GM21529 (cell line): ENCODE results near the gene AIRE.
"Not testable (repeated sequence)": the region's sequence is repeated elsewhere in the genome, so short reads cannot be mapped to it uniquely, and the experiment has no call there.

ENCODE experiments used
- ATAC-seq: cut with Tn5 transposase; IDR thresholded peaks from one replicate; pipeline ENCODE4 v1.9.1; 2021; ENCODE audit not compliant: unreplicated experiment

AIRE gene

DNA sequence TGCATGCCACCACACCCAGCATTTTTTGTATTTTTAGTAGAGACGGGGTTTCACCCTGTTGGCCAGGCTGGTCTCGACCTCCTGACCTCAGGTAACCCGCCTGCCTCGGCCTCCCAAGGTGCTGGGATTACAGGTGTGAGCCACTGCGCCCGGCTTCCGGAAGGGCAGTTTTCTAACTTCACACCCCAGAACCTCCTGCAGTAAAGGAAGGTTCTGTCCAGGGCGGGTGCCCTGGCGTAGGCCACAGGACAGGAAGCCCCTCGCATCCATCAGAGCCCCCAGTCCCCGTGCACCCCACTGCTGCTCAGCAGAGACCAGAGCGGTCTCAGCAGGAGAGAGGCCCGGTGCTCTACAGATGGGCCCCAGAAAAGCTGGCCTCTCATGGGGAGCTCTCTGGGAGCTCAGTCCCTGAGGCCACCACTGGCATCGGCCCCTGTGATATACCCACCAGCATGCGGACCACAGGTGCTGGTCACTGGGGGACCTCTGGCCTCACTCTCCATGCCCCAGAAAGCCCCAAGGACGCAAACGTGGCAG lies 19.9 kb upstream of the AIRE start:
- no peak for ATAC-seq

DNA sequence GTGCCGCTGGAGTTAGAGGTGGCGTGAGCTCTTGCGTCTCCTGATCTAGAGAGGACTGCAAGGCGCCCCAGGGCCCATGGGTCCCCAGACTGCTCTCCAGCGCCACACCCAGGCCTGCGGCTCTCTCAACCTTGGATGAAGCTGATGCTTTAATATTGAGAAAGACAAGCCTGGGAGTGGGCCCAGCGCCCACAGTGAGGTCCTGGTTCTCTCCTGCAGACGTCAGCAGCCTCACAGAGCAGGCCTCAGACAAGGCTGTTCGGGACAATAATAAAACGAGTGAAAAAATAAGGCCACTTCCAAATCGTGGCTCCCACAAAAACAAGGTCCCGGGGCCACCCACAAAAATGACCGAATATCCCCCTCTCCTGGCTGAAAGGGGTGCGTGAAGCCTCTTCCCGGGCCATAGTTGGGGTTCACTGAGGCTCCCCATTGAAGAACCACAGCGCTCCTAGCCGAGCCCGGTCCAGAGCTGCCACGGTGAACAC lies 18.0 kb upstream of the AIRE start:
- ATAC-seq = no peak

DNA sequence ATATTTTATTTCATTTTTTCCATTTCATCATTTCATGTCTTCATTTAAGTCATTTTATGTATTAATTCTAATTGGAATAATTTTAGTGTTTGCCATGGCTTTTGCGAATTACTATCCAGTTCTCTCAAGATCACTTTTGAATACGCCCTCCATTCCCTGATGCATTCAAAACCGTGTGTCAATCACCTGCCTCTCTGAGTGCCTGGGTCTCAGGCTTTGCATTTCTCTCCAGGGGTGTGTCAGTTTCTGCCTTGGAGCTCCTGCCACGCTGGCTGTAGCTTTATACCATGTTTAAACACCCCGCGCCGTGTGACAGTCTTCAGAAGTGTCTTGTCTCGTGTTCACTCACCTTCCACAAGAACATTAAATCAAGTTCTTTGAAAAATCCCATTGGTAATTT lies 16.6 kb upstream of the AIRE start:
- no peak for ATAC-seq

DNA sequence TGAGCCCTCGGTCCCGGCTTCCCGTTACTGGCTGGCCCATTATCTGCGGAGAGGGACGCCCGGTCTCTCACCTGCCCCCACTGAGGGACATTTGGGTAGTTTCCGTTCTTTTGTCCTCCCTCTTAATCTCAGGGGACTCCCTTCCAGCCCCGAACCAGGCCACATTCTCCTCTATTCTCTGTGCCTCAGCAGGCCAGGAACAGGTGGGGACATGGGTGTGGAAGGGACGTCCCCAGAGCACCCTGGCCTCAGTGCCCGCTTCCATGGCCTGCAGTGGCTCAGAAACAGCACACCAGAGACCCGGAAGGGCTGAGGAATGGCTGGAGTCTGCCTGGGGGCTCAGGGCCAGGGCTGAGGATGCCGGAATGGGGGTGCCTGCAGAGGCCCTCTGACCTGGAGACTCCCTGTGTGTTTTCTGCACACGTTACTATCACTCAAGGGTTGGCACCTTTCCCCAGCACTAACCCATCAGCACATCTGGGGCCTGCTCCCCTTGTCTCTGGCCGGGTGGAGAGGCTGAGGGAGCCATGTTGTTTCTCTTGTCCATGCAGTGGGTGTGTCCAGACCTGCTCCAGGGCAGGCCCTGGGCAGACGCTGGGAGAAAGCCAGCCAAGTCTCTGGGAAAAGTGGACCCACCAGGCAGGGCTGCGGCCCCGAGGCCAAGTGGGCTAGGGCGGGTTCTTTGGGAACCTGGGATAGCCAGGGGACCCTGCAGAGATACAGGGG lies 14.0 kb upstream of the AIRE start:
- no peak for ATAC-seq

DNA sequence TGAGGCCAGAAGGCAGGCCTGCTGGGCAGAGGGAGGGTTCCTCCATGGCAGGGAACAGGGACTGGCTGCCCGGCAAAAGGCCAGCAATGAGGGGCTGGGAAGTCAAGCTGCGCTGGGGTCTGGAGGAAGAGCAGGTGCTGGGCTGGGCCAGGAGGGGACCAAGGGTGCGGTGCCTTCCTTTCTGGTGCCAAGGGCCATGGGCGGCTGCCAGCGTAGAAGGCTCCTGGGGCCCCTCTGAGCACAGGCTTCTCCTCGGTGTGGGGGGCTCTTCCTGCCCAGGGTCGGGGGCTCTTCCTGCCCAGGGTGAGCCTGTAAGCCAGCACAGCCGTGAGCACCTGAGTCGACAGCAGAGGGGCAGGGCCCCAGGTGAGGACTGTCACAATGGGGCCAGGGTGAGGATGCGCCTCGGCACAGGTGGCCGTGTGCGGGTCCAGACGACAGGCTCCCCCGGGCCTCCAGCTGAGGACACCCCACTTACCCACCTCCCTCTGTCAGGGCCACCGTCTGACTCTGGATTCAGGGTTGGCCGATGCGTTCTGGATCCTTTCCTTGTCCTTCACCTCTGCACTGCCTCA lies 13.3 kb upstream of the AIRE start:
- ATAC-seq = no peak

DNA sequence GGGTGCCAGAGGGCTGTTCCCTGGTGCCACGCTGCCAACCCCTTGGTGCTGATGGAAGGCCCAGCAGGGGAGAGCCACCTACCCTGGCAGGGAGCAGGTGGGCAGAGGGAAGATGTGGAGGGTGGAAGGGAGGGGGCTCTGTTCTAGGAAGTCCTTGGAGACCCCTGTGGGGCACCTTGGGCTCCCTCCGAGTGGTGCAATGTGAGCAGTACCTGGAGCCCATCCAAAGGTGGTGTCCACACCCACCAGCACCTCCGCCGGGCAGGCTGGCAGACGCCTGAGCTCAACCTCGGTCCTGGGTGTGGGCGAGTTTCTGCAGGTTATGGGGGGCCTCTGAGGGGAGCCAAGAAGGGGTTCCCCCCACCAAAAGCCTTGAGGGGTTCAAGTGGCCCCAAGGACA lies 12.6 kb upstream of the AIRE start:
- no peak for ATAC-seq

DNA sequence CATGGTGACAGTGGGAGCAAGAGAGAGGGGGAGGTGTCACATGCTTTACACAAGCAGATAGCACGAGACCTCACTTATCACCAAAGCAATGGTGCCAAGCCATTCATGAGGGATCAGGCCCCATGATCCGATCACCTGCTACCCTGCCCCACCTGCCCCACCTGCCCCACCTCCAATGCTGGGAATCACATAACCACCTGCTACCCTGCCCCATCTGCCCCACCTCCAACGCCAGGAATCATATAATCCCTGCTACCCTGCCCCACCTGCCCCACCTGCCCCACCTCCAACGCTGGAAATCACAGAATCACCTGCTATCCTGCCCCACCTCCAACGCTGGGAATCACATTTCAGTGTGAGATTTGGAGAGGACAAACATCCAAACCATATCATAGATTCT lies 10.6 kb upstream of the AIRE start:
- ATAC-seq = no peak

DNA sequence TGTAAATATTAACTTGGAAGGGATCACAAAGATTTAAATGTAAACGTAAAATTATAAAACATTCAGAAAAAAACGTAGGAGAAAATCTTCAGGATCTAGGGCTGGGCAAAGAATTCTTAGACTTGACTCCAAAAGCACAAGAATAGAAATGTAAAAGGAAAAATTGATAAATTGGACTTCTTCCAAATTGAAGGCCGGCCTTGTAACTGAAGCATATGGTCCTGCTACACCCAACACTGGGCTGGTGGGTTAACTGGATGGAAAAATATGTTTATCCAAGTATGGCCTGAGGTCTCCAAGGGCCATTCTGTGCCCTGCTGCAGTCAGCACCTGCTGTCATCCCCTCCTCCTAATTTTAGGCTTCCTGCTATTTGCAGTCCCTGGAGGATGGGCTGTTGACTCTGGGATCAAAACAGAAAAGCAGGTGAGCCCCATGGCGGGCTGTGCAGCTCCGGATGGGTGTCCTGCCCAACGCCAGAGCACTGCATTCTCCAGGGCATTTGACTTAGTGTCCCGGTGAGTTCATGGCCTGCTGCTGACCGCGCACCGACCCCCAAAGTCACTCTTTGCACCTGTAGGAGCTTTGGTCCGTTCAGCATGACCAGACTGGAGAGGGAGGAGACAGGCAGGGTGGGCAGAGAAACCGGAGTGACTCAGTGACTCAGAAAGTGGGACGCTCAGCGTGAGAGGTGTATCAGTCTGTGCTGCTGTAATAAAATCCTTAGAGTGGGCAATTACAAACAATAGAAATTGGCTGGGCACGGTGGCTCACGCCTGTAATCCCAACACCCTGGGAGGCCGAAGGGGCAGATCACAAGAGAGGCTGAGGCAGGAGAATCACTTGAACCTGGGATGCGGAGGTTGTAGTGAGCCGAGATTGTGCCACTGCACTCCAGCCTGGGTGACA lies 6.1 kb upstream of the AIRE start:
- ATAC-seq = no peak

DNA sequence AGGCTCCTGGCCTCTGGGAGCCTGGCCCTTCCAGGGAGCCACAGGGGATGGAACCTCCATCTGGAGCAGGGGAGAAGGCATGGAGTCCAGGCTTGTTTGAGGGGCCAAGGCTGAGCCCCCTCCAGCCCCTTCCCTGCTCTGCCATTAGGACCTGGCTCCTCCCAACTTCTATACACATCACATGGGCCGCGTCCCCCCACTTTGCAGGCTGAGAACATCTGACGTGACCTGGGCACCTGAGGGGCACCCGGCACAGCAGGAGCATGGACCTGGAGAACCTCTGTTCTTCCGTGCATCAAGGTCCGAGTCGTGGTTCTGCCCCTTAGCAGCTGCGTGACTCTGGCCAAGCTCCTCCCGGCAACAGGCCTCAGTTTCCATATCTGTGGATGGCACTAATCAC lies 3.9 kb upstream of the AIRE start:
- no peak for ATAC-seq

DNA sequence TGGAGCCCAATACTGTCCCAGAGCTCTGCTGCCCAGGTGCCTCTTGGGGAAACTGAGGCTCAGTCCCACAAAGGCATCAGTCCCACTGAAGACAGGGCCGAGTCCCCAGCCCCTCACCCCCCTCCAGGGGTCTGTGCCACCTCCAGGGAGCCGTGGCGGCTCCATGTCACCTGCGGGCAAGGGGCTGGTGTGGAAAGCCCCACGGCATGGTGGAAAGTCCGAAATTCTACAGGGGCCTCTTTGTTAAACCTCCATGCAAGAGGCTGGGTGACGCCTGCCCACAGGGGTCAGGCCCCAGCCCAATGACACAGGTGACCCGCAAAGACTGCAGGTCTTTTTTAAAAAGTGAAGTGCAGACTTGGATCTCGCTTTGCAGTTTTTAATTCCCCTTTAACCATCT lies 3.3 kb upstream of the AIRE start:
- no peak for ATAC-seq

DNA sequence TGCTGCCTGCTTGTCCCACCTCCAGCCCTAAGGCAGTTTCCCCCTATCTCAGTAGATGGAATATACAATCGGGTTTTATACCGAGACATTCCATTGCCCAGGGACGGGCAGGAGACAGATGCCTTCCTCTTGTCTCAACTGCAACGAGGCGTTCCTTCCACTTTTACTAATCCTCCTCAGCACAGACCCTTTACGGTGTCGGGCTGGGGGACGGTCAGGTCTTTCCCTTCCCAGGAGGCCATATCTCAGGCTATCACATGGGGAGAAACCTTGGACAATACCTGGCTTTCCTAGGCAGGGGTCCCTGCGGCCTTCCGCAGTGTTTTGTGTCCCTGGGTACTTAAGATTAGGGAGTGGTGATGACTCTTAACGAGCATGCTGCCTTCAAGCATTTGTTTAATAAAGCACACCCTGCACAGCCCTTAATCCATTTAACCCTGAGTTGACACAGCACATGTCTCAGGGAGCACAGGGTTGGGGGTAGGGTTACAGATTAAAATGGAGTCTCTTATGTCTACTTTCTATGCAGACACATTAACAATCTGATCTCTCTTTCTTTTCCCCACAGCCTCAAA lies 2.4 kb upstream of the AIRE start:
- ATAC-seq = not testable (repeated sequence)

DNA sequence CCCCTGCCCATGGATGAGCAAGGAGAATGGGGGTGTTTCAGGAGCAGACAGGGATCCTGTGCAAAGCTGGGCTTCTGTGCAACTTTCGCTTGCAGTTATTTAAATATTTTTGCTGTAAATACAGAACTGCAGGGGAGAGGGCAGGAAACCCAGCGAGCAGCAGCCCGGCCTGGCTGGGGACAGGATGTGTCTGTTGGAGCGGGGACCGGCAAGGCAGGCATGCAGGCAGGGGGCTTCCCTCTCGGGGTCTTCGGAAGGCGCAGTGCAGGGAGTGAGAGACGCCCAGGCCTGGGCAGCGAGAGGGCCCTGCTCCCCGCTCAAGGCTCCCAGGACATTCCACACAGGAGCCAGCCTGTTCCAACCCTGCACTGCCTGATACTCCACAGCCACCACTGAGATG lies 1.7 kb upstream of the AIRE start:
- no peak for ATAC-seq

DNA sequence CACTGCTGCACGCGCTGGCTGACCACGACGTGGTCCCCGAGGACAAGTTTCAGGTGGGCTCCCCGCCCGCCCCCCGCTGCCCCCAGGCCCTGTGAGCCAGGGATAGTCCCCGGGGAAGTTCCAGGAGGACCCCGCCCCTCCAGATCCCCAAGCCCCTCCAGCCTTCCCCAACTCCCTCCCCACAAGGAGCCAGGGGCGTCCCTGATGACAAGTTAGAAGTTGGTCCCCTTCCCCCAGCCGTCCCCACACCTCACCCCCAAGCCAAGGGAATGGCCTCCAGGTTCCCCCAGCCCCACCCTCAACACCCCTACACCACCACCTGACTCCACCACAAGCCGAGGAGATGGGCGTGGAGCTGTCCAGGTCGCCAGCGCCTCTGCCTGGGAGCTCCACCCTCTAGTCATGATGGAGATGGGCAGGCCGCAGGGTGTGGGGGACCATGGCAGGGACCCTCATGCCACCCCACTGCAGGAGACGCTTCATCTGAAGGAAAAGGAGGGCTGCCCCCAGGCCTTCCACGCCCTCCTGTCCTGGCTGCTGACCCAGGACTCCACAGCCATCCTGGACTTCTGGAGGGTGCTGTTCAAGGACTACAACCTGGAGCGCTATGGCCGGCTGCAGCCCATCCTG lies 525 bp downstream of the AIRE start:
- no peak for ATAC-seq

DNA sequence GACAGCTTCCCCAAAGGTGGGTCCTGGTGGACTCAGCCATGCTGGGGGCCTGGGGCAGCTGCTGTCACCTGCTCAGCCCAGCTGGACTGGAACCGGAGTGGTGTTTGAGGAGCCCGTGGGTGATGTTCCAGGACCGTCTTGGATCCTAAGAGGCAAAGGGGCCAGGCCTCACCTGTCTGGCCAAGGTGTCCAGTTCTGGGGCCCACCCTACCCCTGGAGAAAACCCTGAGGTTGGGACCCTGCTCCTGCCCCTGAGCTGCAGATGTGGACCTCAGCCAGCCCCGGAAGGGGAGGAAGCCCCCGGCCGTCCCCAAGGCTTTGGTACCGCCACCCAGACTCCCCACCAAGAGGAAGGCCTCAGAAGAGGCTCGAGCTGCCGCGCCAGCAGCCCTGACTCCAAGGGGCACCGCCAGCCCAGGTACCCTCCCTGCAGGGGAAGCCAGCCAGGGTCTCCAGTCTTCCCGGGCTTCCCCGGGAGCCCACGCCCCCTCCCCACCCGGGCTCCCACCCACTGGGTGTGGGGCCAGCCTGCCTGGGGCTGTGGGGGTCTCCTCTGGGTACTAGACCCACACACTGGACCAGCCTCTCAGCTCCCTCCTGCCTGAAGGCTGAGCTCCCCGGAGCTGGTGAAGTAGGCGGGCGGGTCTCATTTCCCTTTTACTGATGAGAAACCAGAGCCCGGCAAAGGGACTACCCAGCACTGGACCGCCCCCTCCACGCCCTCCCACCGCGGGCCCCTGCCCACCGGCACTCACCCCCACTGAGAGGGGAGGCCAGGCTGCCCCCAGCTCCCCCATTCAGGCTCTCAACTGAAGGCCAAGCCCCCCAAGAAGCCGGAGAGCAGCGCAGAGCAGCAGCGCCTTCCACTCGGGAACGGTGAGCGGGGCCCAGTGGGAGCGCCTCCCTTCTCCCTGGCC lies 1.3 kb downstream of the AIRE start:
- ATAC-seq = no peak

DNA sequence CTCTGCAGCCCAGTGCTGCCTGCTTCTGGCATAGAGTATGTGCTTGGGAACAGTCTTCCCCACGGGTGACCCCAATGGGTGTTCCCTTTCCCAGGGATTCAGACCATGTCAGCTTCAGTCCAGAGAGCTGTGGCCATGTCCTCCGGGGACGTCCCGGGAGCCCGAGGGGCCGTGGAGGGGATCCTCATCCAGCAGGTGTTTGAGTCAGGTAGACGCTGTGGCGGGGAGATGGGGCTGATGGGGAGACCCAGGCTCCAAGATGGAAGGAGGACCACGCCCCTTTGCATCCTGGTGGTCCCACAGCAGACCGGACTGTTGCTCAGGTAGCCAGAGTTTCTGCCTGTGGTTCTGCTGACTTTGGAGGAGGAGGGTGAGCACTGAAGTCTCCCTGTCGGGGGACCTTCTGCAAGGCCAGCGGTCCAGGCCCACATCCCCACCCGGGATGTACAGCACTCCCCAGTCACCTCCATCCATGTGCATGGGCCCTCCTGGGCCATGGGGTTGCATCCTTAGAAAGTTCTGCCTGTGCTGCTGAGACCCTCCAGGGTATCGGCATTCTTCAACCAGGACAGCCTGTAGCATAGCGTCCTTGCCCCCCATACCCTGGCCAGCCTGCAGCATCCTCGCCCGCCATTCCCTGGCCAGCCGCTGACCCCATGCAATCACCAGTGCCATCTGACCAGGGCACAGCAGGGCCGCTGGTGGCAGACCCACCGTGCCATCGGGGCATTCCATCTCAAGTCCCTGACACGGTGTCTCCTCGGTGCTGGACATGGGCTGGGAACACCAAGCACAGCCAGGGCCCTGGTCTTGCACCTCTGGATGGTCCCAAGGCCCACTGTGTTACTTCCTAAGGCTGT lies 2.8 kb downstream of the AIRE start:
- no peak for ATAC-seq

DNA sequence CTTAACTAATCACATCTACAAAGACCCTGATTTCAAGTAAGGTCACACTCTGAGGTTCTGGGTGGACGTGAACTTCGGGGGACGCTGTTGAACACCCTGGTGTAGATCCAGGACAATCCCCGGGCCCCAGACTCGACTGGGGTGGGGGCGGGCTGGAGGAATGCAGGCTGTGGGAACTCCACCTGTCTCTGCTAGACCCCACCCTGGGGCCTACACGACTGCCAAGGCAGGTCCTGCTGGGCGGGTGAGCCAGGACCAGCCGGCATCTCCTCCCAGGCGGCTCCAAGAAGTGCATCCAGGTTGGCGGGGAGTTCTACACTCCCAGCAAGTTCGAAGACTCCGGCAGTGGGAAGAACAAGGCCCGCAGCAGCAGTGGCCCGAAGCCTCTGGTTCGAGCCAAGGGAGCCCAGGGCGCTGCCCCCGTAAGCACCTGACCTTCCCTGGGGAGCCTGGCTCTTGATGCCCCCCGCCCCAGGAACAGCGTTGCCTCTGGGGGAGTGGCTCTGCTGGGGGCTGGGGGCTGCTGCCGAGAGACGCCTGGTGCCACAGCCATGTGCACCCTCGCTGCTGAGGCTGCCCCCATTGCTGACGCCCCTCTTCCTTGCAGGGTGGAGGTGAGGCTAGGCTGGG lies 3.8 kb downstream of the AIRE start:
- ATAC-seq = no peak

DNA sequence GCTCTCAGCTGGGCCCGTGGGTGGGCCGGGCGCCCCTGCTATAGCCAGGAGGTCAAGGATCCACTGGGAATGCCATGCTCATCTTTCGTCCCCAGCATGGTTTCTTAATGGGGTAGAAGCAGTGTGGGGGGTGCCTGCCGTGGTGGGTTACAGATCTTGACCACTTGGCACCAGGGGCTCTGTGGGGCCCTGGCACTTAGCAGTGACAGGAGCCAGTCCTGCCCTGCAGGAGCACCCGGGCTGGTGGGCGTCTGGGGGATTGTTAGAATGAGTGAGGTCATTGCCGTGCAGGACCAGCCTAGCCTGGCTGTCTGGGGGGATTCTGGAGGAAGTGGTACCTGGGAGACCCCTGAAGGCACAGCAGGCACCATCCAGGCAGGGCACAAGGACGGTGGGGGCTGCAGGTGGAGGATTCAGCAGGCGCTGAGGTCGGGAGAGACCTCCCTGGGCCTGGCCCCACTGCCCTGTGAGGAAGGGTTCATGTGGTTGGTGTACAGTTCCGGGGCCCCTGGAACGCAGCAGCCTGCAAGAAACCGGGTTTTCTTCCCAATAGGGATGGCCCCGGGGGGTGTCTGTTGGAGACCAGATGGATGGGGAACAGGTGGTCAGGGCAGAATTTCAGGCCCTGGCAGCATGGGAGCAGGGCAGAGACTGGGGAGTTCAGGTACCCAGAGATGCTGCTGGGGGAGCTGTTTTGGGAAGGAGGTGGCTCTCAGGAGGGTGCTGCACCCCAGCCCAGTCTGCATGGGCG lies 4.8 kb downstream of the AIRE start:
- no peak for ATAC-seq
